ENCODE data around the gene TRMO. TPM values are rescaled to one million over a fixed set of nuclear protein-coding genes. Genes with fewer than 3 reads are reported as not detected.

TRMO gene
- total and polyA plus RNA-seq, 2 experiments from 2014 or later = 8.2 to 9.1 TPM

- no peak for DNase-seq (ENCODE audit: low read depth in 1 of 2, low spot score in 1 of 2)
- Histone ChIP-seq H3K9me3 (ENCODE audit: low read depth) (no peaks in the 10 kb centered on the region), H3K4me1 (ENCODE audit: low read depth) (no peaks in the 10 kb centered on the region), H3K4me3 (no peak overlapping the region), H3K27me3 (peaks cover 94% of the 10 kb centered on the region), H3K36me3 (no peaks in the 10 kb centered on the region), H3K27ac (no peak overlapping the region)
- TF ChIP-seq, protein P1, sequence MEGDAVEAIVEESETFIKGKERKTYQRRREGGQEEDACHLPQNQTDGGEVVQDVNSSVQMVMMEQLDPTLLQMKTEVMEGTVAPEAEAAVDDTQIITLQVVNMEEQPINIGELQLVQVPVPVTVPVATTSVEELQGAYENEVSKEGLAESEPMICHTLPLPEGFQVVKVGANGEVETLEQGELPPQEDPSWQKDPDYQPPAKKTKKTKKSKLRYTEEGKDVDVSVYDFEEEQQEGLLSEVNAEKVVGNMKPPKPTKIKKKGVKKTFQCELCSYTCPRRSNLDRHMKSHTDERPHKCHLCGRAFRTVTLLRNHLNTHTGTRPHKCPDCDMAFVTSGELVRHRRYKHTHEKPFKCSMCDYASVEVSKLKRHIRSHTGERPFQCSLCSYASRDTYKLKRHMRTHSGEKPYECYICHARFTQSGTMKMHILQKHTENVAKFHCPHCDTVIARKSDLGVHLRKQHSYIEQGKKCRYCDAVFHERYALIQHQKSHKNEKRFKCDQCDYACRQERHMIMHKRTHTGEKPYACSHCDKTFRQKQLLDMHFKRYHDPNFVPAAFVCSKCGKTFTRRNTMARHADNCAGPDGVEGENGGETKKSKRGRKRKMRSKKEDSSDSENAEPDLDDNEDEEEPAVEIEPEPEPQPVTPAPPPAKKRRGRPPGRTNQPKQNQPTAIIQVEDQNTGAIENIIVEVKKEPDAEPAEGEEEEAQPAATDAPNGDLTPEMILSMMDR (IDR thresholded peaks at IDR 0.05; ENCODE audit: low read depth, low read length) = no peak
These were observed 6.8 kb upstream of the TRMO start for GRCh38 chr9:97928986-97929604.

- TF ChIP-seq, protein P1 (IDR thresholded peaks at IDR 0.05; ENCODE audit: low read depth, low read length) = no peak
- Histone ChIP-seq H3K4me3 (no peak overlapping the region), H3K4me1 (ENCODE audit: low read depth) (no peaks in the 10 kb centered on the region), H3K36me3 (no peaks in the 10 kb centered on the region), H3K27me3 (peaks cover 65% of the 10 kb centered on the region), H3K27ac (no peak overlapping the region), H3K9me3 (ENCODE audit: low read depth) (no peaks in the 10 kb centered on the region)
- no peak for DNase-seq (ENCODE audit: low read depth in 1 of 2, low spot score in 1 of 2)
These were observed 3.4 kb upstream of the TRMO start for GRCh38 chr9:97925497-97926334.

GRCh38 chr9:97924386-97924785, 2.1 kb upstream of the TRMO start:
- no peaks in the 10 kb centered on the region for H3K9me3 ChIP-seq (ENCODE audit: low read depth)
- H3K4me3 ChIP-seq = no peak overlapping the region
- no peak for DNase-seq (ENCODE audit: low read depth in 1 of 2, low spot score in 1 of 2)
- TF ChIP-seq, protein P1 (IDR thresholded peaks at IDR 0.05; ENCODE audit: low read depth, low read length) = no peak
- H3K27me3 ChIP-seq = peaks cover 53% of the 10 kb centered on the region
- H3K27ac ChIP-seq = no peak overlapping the region
- no peaks in the 10 kb centered on the region for H3K4me1 ChIP-seq (ENCODE audit: low read depth)
- no peaks in the 10 kb centered on the region for H3K36me3 ChIP-seq

DNA sequence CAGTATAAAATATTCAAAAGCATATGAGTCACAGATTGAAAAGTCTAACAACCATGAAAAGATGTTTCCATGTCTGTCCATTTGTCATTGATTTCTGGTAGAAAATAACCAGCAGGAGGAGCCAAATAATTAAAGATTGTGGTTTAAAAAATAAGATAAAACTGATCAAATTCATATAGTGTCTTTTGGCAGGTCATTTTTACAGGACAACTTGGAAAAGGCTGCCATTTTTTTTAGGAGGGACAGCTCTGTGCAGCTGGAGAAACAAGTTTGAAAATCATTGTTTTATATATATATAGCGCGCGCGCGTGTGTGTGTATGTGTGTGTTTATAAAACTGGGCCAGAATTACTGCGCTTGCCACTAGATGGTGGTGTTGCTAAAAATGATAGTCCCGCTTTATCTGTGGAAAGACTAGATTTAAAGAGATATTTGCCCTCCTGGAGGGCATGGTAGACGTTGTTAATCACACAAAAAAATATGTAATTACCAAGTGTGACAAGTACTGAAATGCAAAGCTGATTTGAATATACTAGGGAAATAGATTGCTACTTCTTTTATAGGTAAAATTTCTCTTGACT, 1.3 kb upstream of the TRMO start:
- TF ChIP-seq, protein P1 (IDR thresholded peaks at IDR 0.05; ENCODE audit: low read depth, low read length) = peak; percentile 72
- H3K27me3 ChIP-seq = peaks cover 45% of the 10 kb centered on the region
- H3K27ac ChIP-seq = no peak overlapping the region
- H3K36me3 ChIP-seq = no peaks in the 10 kb centered on the region
- DNase-seq (ENCODE audit: low read depth in 1 of 2, low spot score in 1 of 2) = peak; percentile 74 to 83
- no peaks in the 10 kb centered on the region for H3K9me3 ChIP-seq (ENCODE audit: low read depth)
- no peaks in the 10 kb centered on the region for H3K4me1 ChIP-seq (ENCODE audit: low read depth)
- H3K4me3 ChIP-seq = peak overlapping the region; percentile 7

DNA sequence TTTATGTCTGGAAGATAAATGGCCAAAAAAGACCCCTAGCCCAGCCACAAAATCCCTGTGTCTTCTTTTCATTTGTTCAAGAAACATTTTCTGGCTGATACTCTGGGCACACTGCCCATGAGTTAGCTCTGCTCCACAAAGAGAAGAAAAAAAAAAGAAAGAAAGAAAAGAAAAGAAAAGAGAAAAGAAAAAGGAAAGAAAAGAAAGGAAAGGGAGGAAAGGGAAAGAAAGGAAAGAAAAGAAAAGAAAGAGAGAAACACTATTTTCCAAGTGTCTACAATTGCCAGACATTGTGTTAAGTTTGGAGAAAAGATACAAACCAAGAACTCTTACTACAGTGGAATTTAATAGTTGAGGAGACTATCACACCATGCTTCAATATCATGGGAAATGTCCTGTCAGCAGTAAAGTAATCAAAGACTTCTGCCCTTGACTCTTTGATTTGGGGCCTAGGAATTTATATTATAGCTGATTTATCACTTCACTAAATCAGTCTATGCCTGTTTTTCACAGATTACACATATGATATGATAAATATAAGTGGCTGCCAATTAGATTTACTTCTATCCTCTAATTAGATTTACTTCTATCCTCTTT, 3.0 kb downstream of the TRMO start:
- H3K36me3 ChIP-seq = no peaks in the 10 kb centered on the region

More for the DNA sequence above, 3.0 kb downstream of the TRMO start:
- Histone ChIP-seq H3K27ac (no peak overlapping the region), H3K9me3 (ENCODE audit: low read depth) (no peaks in the 10 kb centered on the region), H3K4me1 (ENCODE audit: low read depth) (no peaks in the 10 kb centered on the region), H3K27me3 (peaks cover 6% of the 10 kb centered on the region), H3K4me3 (no peak overlapping the region)
- TF ChIP-seq, protein P1 (IDR thresholded peaks at IDR 0.05; ENCODE audit: low read depth, low read length) = no peak
- DNase-seq (ENCODE audit: low read depth in 1 of 2, low spot score in 1 of 2) = no peak

All from cardiac muscle cell (in vitro differentiated cells and primary cell).